Measurements from ENCODE around the gene PIP4K2B.

DNA sequence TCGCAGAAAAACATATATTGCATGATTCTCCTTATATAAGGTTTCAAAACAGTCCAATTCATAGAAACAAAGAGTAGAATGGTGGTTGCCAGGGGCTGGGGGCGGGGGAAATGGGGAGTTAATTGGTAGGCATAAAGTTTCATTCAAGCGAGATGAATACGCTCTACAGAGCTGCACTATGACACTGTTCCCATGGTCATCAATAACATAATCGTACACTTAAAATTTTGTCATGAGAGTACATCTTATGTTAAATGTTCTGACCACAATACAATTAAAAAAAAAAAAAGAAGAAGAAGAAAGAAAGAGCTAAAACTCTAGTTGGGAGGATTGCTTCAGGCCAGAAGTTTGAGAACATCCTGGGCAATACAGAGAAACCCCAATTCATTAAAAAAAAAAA is 5.1 kb downstream of the PIP4K2B start:
- TF ChIP-seq, protein P1, sequence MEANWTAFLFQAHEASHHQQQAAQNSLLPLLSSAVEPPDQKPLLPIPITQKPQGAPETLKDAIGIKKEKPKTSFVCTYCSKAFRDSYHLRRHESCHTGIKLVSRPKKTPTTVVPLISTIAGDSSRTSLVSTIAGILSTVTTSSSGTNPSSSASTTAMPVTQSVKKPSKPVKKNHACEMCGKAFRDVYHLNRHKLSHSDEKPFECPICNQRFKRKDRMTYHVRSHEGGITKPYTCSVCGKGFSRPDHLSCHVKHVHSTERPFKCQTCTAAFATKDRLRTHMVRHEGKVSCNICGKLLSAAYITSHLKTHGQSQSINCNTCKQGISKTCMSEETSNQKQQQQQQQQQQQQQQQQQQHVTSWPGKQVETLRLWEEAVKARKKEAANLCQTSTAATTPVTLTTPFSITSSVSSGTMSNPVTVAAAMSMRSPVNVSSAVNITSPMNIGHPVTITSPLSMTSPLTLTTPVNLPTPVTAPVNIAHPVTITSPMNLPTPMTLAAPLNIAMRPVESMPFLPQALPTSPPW (CRISPR knock-in tag; IDR thresholded peaks at IDR 0.05), result no peak
- TF ChIP-seq, protein P2, sequence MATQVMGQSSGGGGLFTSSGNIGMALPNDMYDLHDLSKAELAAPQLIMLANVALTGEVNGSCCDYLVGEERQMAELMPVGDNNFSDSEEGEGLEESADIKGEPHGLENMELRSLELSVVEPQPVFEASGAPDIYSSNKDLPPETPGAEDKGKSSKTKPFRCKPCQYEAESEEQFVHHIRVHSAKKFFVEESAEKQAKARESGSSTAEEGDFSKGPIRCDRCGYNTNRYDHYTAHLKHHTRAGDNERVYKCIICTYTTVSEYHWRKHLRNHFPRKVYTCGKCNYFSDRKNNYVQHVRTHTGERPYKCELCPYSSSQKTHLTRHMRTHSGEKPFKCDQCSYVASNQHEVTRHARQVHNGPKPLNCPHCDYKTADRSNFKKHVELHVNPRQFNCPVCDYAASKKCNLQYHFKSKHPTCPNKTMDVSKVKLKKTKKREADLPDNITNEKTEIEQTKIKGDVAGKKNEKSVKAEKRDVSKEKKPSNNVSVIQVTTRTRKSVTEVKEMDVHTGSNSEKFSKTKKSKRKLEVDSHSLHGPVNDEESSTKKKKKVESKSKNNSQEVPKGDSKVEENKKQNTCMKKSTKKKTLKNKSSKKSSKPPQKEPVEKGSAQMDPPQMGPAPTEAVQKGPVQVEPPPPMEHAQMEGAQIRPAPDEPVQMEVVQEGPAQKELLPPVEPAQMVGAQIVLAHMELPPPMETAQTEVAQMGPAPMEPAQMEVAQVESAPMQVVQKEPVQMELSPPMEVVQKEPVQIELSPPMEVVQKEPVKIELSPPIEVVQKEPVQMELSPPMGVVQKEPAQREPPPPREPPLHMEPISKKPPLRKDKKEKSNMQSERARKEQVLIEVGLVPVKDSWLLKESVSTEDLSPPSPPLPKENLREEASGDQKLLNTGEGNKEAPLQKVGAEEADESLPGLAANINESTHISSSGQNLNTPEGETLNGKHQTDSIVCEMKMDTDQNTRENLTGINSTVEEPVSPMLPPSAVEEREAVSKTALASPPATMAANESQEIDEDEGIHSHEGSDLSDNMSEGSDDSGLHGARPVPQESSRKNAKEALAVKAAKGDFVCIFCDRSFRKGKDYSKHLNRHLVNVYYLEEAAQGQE (IDR thresholded peaks at IDR 0.05; ENCODE audit: borderline replicate concordance), result no peak
- TF ChIP-seq, protein P2 (CRISPR knock-in tag; IDR thresholded peaks at IDR 0.05; ENCODE audit: low read depth), result no peak
- TF ChIP-seq, protein P3, sequence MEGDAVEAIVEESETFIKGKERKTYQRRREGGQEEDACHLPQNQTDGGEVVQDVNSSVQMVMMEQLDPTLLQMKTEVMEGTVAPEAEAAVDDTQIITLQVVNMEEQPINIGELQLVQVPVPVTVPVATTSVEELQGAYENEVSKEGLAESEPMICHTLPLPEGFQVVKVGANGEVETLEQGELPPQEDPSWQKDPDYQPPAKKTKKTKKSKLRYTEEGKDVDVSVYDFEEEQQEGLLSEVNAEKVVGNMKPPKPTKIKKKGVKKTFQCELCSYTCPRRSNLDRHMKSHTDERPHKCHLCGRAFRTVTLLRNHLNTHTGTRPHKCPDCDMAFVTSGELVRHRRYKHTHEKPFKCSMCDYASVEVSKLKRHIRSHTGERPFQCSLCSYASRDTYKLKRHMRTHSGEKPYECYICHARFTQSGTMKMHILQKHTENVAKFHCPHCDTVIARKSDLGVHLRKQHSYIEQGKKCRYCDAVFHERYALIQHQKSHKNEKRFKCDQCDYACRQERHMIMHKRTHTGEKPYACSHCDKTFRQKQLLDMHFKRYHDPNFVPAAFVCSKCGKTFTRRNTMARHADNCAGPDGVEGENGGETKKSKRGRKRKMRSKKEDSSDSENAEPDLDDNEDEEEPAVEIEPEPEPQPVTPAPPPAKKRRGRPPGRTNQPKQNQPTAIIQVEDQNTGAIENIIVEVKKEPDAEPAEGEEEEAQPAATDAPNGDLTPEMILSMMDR (IDR thresholded peaks at IDR 0.05 in 2 of 3, conservative IDR thresholded peaks at IDR 0.05 in 1 of 3; ENCODE audit: insufficient read depth in 2 of 3, low read depth in 1 of 3, low read length in 3 of 3), result no peak
- TF ChIP-seq EP300 (IDR thresholded peaks at IDR 0.05; ENCODE audit: low read length) (no peak), YY1 (IDR thresholded peaks at IDR 0.05; ENCODE audit: borderline replicate concordance in 1 of 3, control insufficient read depth in 1 of 3, extremely low read depth in 1 of 3, insufficient read depth in 3 of 3, insufficient read length in 1 of 3, insufficient replicate concordance in 2 of 3, low read depth in 1 of 3, low read length in 2 of 3) (no peak)
